Amniotic epithelial cell (primary cell): Measurements from ENCODE around the gene ZBTB7B.

Experiments used
- DNase-seq: peaks from one replicate; pipeline ENCODE4 v3.0.0-alpha.2; 2010; ENCODE audit warnings: low read depth

The ZBTB7B gene

DNA sequence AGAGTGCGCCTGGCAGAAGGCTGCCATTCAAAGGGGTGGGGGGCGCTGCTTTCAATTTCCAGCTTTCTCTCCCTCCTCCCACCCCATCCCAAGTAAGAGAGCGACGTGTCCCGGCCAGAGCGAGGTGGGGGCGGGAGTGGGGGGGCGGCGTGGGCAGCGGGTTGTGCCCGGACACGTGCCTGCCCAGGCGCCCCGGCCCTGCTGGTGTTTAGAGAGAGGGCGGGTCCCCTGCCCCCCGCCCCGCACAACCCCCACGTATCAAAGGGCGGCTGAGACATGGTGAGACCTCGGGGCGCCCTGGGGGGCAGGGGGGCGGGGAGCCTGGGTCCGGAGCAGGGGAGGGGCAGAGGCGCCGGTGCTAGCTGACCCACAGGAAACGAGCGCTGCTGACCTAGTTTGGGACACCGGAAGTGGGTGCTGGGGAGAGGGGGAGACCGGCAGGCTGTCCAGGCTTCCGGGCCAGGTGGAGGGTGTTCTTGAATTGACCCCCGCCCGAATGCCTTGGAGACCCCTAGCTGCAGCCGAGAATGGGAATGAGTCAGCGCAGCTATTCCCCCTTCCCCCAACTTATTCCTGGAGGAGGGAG lies 1.3 kb downstream of the ZBTB7B start:
- peak; percentile 52 for DNase-seq

DNA sequence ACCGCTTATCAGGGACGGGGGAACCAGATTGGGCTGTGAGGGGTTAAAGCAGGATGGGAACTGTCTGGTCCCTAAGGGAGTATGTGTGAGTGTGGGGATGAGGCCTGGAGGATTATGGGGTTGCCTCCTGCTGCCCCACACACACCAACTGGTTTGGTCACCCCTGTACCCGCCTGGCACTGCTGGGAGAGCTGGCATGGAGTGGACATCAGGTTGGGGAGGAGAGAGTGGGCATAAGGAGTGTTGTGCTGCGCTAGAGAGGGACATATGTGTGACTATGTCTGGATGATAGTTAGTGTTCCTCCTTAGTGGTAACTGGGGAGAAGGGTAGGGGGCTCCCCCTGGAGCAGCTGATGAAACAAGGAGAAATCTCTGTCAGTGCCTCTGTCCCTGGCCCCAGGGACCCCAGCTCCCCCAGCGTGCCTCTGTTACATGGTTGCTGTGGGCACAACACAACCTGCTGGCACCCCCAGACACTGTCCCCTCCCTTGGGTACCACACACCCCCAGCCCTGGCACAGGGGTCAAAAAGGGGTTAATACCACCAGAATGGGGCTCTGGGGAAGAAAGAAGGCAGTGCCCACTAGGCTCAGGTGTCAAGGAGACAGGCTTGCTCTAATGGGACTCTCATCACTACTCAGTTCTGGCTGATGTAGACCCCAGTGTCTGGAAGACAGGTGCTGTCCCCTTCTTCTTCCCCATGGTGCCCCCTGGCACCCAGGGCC lies 1.9 kb downstream of the ZBTB7B start:
- no peak for DNase-seq

GRCh38 chr1:155005076-155006011 lies 2.7 kb downstream of the ZBTB7B start:
- no peak for DNase-seq

DNA sequence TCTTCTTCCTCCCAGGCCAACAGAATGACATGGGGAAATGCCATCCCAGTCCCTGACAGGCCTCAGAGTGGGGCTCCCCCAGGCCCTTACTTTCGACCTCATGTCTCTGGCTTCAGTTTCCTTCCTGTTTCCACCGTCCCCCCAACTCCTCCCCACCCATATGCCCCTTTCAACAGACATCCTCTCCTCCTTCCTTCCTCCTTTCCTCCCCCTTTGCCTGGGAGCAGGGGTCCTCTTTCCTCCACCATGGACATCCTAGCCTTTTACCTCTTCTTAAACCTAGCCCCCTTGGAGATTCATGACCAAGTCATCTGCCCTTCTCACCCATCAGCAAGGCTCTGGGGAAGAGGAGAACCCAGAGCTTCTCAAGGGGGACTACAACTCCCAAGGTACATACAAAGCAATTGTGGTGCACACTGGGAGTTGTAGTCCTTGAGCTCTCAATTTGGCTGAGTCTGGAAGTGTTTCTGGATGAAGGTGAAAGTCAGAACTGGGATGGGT lies 4.0 kb downstream of the ZBTB7B start:
- no peak for DNase-seq

DNA sequence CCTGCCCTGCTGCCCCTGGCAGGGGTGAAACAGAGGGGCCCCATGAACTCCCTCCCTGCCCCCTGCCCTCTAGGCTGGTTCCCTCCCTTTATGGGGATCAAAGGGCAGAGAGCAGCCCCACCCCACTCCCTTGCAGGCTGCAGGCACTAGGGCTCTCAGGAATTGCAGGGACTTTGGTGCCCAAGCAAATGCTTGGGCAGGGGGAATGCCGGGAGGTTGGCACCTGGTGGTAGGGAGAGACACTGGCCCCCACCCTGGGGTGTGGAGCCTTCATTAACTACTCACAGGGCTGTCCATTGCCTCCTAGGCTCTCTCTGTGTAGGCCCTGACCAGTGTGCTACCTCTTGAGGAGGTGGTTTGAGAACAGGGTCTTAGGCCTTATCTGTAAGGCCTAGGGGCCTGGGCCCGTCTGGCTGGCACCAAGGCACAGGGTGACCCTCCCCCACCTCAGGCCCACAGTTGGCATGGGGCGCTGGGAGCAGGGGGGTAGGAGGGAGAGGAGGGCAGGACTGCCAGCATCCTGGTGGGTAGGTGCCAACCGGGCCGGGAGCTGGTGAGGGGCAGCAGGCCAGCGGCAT lies 4.7 kb downstream of the ZBTB7B start:
- DNase-seq, result no peak

DNA sequence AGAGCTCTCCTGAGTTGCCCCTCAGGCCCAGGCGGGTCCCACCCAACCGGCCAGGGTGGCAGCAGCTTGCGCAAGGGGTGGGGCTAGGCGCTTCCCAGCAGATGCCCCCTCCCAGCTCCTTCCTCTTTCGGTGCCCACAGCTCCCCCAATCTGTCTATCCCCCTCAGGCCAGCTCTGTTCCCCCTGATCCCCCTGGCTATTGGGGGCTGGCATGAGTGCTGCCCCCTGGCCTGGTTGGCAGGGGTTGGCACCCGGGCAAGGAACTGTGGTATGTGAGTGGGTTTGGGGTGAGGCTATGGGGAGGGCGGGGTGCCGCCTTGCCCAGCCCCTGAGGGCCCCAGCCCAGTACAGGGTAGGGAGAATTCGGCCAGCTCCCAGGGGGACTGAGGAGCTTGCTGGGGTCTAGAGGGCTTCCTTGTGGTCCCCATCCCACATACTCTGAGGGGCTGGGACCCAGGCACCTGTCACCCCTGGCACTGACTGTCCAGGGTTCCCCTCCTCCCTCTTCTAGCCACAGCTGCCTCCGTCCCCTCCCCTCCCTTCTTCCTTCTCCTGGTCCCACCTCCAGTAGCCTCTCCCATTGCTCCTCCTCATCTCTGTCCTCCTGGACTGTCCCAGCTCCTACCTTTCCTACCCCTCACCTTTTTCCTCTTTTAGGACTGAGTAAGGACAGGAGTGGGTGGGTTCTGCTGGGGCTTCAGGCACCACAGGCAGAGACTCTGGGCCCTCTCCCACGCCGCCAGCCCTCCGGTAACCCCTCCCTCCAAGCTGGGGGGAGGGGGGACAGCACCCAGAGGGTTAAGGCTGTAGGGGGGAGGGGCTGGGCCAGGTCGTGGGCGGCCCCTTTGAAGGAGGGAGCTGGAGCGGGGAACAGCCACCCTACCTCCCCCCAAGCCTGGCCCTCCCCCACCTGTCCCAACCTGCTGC lies 5.7 kb downstream of the ZBTB7B start:
- DNase-seq, result no peak

GRCh38 chr1:155009221-155009711 lies 6.7 kb downstream of the ZBTB7B start:
- DNase-seq, result no peak

DNA sequence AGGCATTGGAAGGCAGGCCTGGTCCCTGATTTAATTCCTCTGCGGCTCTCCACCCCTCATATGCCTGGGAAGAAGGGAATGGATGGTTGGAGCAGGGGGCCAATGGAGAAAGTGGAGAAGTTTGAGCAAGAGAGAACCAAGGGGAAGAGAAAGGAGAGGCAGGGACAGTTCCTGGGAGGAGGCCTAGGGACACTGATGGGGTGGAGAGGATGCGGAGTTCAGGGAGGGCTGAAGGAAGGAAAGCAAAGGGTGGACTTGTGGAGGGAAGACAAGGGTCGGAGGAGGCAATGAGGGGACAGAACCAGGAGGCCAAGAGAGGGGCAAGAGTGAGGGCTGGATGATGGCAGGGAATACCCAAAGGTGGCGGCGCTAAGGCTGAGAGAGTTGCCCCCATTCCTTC lies 7.1 kb downstream of the ZBTB7B start:
- DNase-seq, result no peak

DNA sequence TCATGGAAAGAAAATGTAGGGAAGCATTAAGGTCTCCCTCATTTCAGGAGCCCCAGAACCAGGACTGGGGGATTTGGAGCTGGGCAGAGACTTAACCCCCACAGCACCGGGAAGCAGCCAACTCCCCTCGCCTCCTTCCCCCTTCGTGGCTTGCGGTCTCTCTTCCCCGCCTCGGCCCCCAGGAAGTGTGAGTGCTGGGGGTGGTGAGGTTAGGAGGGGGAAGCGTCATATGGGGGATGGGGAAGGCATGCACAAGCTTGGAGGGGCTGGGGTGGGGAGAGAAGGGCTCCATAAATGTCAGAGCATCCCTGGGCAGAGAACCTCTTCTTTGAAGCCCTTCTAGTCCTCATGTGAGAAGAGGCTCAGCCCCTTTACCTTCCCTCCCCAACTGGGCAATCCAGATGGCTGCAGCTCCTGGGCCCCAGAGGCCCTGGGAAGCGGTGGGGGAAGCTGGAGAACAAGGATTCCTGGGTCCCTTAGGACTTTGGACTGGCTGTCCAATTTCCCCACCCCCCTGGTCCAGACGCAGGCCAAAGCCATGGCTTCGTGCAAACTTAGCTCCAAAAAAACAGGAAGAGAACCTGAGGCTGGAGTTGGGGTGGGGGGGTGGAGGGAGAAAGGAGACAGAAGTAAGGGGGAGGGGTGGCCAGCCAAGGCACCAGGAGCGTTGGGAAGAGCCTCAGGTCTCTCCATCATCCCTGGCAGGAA lies 7.8 kb downstream of the ZBTB7B start:
- DNase-seq, result no peak

DNA sequence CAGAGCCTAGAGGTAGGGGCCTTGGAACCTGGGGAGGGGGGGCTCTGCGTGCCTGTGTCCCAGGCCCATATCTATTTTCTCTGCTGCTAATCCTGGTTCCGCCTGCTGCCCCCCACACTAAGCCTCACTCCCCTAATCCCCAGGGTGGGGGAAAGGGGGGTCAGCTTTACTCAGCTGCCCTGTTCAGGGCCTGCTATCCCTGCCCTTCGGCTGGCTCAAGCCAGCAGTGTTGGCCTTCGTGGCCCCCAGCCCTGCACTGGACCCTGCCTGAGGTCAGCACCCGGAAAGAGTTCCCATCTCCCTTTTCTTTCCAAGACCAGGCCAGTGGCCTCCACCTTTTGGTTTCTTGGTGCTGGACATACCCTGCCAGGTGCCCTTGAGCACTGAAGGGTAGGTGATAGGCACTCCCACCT lies 8.4 kb downstream of the ZBTB7B start:
- DNase-seq, result no peak

- no peak for DNase-seq
Measured at GRCh38 chr1:155011437-155012025, 8.9 kb downstream of the ZBTB7B start.

DNA sequence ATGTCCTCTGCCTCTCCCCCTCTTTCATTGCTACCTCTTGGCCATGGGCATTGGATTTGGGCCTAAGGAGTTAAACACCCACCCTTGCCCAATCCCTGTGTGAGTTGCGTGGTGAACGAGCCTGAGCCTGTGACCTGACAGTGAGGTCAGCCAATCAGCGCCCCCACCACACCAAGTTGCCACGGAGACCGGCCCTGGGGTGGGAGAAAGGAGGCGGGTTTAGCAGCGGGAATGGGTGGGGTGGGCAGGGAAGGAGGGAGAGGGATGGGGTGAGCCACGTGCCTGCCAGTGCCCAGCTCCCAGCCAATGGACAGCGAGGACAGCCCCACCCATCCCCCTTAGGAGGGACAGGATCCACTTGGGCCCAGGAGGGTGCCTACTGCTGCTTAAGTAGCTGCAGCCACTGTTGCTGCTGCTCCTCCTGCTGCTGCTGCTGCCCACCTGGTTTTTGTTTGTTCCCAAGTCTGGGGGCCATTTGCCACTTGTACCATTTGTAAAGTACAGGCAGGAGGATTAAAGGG lies 9.5 kb downstream of the ZBTB7B start:
- DNase-seq, result peak; percentile 81

DNA sequence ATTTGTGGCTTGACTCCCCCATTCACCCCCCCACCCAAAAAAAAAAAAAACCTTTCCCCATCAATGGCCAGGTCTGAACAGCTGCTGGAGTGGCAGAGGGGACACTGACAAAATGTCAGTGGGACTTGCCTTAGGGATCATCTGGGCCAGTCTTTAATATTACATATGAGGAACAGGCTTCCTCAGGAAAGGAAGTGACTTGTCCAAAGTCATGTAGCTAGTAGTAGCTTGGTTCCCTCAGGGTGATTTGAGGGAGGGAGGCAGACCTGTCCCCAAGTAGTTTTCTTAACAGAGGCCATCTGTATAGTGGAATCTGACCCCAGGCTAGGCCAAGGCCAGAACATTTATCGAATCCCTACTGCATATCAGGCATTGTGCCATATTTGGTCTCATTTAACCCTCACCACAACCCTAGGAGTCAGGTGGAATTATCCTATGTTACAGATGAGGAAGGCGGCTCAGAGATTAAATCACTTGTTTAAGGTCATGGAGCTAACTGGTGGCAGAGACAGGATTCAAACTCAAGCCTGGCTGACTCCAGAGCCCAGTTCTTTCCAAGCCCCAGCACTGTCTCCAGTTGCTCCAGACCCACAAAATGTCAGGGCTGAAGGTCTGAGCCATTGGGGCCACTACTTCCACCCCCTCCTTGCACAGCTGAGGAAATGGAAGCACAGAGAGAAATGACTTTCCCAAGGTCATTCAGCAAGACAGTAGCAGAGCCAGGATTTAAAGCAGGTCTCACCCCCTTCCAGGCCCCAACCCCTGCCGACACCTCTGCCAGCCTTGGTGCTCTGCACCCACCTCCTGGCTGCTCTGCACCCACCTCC lies 10.4 kb downstream of the ZBTB7B start:
- DNase-seq, result no peak

GRCh38 chr1:155013632-155014031 lies 11.0 kb downstream of the ZBTB7B start:
- DNase-seq, result no peak

DNA sequence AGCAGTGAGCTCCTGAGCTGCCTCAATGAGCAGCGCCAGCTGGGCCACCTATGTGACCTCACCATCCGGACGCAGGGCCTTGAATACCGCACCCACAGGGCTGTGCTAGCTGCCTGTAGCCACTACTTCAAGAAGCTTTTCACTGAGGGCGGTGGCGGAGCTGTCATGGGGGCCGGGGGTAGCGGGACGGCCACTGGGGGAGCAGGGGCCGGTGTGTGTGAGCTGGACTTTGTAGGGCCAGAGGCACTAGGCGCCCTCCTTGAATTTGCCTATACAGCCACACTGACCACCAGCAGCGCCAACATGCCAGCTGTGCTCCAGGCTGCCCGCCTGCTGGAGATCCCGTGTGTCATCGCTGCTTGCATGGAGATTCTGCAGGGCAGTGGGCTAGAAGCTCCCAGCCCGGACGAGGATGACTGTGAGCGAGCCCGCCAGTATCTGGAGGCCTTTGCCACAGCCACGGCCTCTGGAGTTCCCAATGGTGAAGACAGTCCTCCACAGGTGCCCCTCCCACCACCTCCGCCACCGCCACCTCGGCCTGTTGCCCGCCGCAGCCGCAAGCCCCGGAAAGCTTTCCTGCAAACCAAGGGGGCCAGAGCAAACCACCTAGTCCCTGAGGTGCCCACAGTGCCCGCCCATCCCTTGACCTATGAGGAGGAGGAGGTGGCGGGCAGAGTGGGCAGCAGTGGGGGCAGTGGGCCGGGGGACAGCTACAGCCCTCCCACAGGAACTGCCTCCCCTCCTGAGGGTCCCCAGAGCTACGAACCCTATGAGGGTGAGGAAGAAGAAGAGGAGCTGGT lies 12.3 kb downstream of the ZBTB7B start:
- DNase-seq, result no peak

DNA sequence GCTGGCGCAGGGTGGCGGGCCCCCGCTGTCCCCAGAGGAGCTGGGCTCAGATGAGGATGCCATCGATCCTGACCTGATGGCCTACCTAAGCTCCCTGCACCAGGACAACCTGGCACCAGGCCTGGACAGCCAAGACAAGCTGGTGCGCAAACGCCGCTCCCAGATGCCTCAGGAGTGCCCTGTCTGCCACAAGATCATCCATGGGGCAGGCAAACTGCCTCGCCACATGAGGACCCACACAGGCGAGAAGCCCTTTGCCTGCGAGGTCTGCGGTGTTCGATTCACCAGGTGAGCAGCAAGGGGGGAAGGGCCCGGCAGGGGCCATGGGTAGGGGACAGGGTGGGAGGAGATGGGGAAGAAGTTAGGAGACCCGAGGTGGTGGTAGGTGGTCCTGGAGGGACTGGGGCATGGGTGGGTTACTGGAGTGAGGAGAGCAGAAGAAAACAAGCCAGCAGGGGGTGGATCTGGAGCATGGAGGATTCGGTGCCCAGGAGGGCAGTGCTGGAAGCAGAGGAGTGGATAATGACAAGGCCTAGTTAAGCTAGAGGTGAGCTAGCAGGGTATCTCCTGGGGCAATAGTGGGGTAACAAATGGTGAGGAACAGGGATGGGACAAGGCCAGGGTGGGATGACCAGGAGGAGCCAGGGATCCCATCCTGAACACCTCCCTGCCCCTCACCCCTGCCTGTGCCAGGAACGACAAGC lies 13.1 kb downstream of the ZBTB7B start:
- DNase-seq, result no peak

DNA sequence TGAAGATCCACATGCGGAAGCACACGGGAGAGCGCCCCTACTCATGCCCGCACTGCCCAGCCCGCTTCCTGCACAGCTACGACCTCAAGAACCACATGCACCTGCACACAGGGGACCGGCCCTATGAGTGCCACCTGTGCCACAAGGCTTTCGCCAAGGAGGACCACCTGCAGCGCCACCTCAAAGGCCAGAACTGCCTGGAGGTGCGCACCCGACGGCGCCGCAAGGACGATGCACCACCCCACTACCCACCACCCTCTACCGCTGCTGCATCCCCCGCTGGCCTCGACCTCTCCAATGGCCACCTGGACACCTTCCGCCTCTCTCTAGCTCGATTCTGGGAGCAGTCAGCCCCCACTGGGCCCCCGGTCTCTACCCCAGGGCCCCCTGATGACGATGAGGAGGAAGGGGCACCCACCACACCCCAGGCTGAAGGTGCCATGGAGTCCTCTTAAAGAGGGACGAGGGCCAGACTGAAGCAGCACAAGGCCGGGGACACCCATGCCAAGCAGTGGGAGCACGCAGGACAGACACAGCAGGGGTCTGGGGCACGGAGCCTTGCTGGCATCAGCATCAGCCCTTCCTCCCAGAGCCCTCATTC lies 13.7 kb downstream of the ZBTB7B start:
- DNase-seq, result no peak
